GM18907 (cell line): ENCODE measurements around the gene PHACTR2.
"Not testable (repeated sequence)": the region's sequence is repeated elsewhere in the genome, so short reads cannot be mapped to it uniquely, and the experiment has no call there.

Experiments
- ATAC-seq: cut with Tn5 transposase; IDR thresholded peaks from one replicate; pipeline ENCODE4 v1.9.1; 2021; ENCODE audit warnings: mild to moderate bottlenecking, moderate library complexity; ENCODE audit not compliant: unreplicated experiment

PHACTR2 gene

DNA sequence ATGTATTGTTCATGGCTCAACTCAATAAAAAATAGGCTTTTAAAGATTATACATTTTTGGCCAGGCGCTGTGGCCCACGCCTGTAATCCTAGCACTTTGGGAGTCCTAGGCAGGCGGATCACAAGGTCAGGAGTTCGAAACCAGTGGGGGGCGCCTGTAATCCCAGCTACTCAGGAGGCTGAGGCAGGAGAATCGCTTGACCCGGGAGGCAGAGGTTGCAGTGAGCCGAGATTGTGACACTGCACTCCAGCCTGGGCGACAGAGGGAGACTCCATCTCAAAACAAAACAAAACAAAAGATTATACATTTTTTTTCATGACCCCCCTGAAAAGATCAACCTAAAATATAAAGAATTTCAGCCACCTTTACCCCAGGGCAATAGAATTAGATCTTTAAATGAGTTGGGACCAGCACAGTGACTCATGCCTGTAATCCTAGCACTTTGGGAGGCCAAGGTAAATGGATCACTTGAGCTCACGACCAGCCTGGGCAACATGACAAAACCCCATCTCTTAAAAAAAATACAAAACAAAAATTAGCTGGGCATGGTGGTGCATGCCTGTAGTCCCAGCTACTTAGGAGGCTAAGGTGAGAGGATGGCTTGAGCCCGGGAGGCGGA, 60.4 kb downstream of the PHACTR2 start:
- not testable (repeated sequence) for ATAC-seq

DNA sequence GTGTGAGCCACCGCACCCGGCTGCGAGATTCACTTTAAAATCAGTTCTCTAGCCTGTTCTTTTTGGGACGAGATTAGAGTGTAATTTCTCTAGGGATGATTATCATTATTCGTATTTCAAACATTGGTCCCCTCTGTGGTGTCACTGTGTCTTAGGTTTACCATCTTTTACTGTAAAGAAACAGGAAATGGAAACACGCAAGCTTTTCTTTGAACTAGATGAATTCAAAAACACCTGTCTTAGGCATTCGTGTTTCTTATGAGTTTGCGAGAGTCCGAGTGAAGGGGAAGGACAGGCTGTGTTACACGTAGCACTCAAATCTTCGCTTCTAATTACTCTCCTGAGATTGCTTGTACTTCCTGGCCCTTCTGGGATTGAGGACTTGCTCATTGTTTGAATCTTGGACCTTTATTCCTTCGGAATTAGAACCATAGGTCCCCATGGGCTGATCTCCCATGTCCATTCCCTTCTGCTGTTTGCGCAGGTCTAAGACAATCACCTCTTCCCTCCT, 61.6 kb downstream of the PHACTR2 start:
- no peak for ATAC-seq

DNA sequence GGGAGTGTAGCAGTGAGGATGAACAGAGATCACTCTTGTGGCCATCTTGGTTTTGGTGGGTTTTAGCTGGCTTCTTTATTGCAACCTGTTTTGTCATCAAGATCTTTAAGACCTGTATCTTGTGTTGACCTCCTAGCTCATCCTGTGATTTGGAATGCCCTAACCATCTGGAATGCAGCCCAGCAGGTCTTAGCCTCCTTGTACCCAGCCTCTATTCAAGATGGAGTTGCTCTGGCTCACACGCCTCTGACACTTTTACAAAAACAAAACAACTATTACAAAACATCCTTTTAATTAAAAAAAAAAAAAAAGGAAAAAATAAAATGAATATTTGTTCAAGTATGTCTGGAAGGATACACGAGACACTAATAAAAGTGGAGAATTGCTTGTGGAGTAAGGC, 62.4 kb downstream of the PHACTR2 start:
- ATAC-seq: no peak

DNA sequence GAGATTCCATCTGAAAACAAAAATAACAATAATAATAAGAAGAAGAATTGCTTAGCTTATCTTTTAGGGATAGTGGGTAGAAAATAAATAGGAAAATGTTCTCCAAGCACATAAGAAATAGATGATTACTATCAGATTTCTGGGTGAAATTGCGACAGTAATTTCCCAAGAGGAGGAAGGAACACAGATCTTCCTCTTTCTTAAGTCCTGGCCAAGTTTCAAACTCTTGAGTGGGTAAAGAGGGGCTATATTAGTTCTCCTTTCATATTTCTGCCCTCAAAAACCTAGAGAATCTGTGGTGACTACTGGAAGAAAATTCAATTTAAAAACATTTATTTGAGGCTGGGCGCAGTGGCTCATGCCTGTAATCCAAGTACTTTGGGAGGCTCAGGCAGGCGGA, 63.7 kb downstream of the PHACTR2 start:
- ATAC-seq: no peak

DNA sequence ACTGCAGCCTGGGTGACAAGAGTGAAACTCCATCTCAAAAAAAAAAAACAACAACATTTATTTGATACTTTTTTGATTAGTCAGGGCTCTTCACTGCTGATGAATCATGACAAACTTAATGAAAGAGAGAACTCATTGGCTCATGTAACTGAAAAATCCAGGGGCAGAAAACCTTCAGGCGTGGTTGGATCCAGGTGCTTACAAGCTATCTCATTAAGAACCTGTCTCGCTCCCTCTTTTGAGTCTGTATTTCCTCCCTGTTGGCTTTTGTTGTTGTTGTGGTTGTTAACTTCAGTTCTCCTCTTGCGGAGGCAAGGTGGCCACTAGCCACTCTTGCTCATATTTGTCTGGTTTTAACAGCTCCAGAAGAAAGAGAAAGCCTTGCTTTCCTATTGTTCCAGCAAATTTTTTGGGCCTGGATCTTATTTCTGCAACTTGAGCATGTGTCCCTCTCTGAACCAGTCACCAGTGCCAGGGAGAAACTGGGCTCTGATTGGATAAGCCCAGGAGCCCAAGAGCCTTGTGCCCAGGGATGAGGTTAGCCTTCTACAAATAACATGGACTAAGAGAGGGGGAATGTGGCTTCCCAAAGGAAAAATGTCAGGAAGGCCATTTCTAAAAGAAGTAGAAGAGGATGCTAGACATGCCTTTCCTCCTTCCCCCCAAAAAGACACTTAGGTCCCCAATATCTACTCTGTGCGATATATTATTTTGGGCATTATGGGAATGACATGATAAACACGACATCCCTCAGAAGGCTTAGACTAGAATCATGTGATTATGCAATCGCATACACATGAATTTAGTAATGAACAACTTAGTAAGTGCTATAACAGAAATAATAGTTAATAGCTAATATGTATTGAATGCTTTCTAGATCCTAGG, 64.5 kb downstream of the PHACTR2 start:
- ATAC-seq: no peak

DNA sequence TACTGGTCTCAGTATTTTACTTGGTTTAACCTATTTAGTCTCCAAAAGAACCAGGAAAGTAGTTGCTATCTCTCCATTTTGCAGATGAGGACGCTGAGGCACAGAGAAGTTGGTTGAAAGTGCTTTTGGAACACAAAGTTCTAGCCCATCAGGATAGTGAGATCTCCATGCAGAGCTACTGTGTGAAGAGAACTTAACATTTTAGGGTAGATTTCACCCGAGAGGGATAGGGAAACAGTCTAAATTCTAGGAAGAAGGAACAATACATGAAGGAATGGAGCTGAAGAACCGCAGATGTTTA, 65.1 kb downstream of the PHACTR2 start:
- ATAC-seq: no peak

DNA sequence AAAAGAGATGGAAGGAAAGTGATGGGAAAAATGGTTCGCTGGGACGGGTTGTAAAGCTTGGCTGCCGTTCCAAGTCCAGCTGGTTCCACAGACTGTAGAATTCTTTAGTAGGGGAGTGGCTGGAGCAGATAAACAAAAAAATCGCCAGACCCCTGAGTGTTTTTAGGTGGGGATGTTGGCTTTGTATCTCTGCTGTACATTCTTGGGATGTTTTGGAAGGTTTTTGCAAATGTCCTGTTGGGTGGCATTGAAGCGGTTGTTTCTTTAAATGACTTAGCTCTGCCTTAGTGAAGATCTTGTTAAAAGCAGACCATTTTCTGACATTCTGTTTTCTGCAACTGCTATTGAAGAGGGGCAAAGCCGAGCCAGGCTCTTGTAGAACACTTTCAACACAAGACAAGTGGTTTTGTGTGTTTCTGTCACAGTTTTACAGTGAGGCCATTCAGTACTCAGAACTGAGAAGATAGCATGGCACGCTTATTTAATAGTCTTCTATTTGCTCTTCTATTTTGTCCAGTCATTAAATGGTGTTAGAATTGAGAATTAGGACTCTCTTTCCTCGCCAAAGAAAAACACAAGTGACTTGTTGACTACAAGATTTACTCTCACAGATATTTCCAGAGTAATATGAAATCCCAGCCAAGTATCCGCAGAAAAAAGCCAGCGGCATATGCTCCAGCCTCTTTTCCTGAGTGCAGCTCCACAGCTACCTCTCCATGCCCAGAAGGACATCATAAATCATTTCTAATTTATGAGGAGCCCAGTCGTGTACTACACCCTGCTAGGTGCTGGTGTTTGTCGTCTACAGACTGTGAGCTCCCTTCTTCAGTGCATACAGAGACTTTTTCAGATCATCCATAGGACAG, 65.8 kb downstream of the PHACTR2 start:
- no peak for ATAC-seq

DNA sequence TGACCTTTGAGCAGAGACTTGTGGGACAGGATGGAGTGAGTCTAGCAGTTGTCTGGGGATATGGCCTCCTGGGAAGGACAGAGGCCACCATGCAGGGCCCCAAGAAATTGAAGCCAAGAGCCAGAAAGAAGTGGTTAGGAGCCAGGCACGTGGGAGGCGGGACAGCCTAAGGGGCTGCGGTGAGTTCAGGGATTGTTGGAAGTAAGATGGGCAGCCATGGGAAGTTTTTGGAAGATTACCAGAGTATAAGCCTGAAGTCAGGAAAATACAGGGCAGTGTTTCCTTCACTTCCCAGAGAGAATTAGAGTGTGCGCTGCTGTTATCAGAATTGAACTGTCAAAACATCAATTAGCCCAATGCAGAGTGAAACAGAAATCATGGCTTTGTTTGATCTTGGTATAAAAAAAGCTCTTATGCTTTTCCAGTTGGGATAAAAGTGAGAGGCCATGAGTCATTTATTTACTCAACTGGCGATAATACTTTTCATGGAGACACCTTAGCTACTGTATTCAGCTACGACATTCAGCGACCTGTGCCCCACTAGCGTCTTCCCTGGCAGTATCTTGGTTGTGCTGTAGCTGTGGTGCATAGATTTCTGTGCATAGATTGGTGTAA, 66.9 kb downstream of the PHACTR2 start:
- no peak for ATAC-seq

DNA sequence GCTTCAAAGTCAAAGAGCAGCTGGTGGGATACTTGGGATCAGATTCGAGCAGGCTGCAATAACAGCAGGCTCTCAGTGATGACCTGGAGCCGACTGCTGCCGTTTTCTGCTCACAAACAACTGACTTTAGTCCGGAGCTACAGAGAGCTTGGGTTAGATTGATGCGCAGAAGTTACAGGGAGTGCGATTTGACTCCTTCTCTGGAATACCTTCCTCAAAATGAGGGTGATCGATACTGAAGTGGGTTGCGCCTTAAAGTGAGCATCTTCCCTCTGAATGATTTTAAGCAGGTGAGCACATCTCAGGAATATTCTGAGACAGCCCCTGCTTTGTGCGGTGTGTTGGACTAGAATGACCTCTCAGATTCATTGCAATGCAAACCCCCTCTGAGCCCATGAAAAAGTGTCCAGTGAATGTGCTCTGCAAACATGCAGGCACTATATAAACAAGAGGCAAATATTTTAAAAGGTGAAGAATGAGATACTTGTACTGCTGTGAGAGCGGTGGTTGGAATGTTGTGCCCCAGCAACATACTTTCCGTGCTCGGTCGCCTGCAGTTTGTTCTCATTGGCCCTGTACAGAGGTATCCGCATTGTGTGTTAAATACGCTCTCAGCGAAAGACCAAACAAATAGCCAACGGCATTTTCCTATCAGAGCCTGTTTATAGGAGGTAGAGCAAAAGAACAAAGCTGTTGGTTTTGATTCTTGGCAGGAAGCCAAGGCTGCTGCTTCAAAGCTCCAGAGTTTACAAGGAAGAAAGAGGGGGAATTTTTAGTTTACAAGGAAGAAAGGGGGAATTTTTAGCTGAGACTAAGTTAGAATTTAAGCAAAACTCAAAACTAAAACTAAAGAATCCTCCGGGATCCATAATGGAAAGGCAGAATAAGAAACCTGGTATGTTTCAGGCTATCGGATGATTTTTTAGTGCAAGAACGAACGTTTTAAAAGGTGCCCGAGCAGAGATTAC, 67.7 kb downstream of the PHACTR2 start:
- no peak for ATAC-seq

DNA sequence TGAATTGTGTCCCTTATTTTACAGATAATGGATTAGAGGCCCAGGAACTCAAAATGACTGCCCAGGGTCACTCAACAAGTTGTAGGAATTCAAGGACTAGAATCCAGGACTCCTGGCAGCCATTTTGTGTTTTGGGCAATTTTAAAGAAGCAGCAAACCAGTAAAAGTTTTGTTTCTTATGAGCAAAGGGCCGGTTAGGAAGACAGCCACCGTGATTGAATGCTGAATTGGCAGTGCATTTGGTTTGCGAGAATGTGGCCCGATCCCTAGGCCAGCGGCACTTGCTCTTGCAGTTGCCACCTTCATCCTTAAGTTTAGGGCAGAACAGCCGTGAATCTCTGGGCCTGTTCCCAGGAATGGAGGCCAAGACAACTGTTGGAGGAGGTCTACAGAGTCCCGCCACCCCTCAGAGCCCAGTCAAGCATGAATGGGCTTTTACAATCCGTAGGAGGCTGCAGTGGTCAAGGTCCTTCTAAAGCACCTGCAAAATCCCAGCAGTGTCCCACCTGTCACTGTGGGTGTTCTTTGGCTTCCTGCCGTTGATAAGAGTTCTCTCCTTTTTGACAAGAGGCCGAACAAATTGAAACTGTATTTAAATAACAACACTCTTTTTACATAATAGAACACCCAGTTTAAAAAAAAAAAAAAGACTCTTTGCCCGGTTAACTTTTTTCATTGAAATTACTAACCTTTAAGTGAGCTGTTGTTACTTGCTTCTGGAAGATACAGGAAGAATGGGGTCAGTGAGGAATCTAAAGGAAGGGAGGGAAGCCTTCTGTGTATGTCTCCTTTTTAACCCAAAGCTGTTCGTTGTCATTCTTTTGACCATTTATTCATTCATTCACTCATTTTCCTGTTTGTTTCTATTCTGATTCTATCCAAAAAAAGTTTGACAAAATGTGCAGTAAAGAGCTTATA, 68.7 kb downstream of the PHACTR2 start:
- ATAC-seq: no peak

DNA sequence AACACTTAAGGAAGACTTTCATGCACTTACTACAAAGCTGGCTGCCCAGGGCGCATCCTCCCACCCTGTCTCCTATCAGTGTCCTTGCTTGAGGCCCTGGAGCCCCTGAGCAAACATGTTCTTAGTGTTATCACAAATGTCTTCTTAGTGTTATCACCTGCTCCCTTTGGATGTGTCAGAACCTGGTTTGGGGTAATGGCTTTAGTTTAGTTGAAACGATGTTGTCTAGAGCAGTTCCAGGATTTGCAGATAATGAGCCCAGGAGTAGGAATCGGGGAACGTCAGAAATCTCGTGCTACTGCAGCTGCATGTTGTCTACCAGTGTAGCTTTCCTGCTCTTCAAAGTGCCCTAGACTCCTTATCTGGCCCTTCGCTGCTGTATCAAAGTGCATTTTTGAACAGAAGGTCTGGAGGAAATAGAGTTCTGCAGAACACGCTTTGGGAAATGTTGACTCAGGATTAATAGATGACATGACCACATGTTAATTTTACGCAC, 69.6 kb downstream of the PHACTR2 start:
- ATAC-seq: no peak

DNA sequence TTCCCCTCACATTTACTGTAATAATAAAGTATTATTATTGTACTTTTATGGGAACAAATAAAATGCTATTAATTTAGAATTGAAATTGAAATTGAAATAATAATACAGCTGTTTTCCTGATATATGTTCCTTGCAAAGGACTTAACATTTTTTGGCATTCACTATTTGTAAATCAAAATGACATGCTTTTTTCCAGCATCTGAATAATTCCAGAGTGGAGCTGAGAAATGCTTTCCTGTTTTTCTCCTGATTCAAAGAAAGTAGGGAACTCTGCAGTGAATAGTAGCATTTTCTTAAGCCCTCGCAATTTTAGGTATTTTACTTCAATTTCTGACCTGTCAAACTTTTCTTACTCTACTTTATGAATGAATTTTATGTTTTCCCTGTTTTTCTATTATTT, 72.1 kb downstream of the PHACTR2 start:
- no peak for ATAC-seq

DNA sequence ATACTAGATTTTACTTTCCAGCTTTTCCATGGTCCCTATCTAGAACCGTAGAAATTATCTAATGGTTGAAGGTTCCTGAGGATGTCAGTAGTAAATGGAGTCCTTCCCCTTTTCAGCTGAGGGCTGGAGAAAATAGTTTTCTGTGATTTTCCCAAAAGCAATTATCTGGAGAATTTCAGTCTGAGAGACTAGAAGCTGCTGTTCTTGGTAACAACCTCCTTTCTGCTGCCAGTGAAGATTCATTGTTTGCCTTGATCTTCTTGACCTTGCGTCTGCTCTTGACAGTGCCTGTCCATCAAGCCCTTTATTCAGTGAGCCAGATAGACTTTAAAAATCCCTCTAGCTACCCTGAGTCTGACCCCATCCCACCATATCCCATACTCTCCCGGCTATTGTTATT, 73.1 kb downstream of the PHACTR2 start:
- no peak for ATAC-seq

DNA sequence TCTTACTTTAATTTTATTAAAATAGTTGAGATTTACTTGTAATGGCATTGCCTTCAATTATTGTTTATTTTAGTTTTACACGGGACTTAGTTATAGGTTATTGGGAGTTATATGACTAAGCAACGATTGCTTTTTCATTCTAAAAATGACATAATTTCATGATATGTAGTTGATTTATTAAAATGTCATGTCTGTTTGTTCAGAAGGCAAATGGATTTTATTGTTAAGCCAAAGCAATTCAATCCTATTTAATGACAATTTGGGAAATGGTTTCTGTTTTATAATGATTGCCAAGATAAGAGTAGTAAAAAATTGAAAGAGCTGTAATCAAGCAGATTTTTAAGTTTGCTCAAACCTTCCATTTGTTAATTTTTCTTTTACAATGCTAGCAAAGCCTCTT, 74.7 kb downstream of the PHACTR2 start:
- ATAC-seq: no peak

DNA sequence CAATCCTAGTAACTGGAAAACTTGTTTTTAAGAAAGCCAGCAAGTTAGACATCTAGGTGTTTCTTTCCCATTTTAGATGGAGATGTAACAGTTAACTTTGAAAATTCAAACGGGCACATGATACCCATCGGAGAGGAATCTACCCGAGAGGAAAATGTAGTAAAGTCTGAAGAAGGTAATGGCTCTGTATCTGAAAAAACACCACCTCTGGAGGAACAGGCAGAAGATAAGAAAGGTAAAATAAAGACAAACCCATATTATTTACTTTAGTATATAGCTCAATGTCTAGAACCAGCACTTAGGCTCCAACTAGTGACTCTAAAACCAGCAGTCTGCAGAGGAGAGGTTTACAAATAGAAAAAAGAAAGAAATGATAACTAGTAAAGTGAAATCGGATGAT, 75.9 kb downstream of the PHACTR2 start:
- no peak for ATAC-seq

DNA sequence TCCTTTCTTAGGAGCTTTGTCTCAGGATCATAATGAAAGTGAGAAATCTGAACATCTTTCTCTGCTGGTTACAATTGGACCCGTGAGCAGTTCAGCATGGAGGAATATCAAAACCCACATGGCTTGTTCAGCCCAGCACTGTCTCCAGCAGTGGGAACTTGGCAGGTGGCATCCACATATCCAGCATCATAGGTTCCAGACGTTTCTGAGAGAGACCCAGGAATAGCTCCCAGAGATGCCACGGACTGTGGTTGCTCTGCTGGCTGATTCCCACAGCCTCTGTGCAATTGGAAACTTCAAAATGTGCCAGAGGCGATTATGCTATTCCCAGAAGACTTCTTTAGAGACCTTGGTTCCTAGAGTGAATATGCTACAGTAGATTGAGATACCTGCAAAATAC, 76.4 kb downstream of the PHACTR2 start:
- no peak for ATAC-seq

DNA sequence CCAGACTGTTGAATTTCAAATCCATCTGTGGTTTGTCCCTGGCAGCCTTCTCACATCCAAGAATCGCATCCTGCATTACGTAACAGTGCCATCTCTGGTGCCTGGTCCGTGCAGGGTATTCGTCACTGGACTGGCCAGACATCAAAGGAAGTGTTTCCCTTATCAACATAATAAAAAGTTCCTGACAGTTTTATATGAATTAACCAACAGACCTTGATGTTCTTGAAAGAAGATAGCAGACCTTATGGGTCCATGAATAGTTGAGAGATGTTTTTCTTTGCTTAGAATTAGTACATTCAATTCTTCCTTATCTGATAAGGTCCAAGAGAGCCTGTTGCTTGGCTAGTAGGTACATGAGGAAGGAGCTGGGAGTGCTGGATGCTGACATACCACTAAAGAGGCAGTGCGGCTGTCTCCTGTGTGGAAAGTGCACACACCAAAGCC, 77.6 kb downstream of the PHACTR2 start:
- ATAC-seq: no peak

DNA sequence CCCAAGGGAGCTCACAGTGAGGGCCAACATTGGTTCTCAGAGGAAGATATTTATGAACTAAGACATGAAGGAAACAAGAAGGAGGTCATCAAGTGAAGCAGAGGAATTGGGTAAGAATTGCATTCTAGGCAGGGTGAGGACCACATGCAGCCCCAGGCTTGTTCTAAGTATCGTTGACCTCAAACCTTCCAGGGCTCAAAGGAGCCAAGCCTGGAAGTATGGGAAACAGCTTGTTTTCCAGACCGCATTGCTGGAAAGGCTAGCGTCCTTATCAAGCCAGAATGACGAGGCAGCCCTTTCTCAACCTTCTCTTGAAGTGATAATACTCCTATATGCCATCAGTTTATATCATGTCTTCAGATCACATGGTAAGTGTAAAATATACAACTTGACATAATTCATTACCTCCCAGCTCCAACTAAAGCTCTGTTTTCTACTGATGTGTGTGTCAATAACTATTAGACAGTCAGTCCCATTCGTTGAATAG, 79.6 kb downstream of the PHACTR2 start:
- no peak for ATAC-seq

DNA sequence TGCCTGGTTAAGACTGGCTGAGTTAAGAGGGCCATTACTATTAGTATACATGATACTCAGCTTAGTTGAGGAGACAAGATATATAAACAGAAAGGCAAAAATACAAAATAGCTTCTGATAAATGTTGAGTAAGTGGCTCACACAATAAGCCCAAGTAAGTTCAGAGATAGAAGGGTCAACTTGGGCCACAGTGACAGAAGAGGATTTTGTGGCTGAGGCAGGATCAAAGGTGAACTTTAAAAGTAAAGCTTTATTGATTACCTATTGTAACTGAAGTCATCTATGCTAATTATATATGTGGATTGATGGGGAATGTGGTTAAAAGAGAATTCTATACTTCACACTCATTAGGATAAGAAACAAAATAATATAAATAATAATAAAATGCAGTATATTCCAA, 80.8 kb downstream of the PHACTR2 start:
- ATAC-seq: no peak
